NOMO-1 (cell line): ENCODE results near the gene LACTBL1.

Experiments used
- DNase-seq, 2 experiments: peaks; one replicate each; lab custom pipeline; 2025; ENCODE audit not compliant: unreplicated experiment in 2 of 2; lab: John Stamatoyannopoulos, UW

Gene LACTBL1

GRCh38 chr1:22914156-22914555 lies 58.5 kb downstream of the LACTBL1 start:
- DNase-seq: no peak

- no peak for DNase-seq
Measured at GRCh38 chr1:22913421-22914141, 59.1 kb downstream of the LACTBL1 start.

GRCh38 chr1:22912311-22912710 lies 60.4 kb downstream of the LACTBL1 start:
- DNase-seq: no peak

- DNase-seq: no peak
Measured at GRCh38 chr1:22910986-22911651, 61.5 kb downstream of the LACTBL1 start.

- DNase-seq: no peak
Measured at GRCh38 chr1:22910286-22910685, 62.4 kb downstream of the LACTBL1 start.

- no peak for DNase-seq
Measured at GRCh38 chr1:22908880-22909426, 63.7 kb downstream of the LACTBL1 start.

- DNase-seq: no peak
Measured at GRCh38 chr1:22907528-22907927, 65.1 kb downstream of the LACTBL1 start.

- no peak for DNase-seq
Measured at GRCh38 chr1:22906968-22907367, 65.7 kb downstream of the LACTBL1 start.

GRCh38 chr1:22903113-22903512 lies 69.6 kb downstream of the LACTBL1 start:
- no peak for DNase-seq
